OCI-LY3 (cell line): ENCODE data around the gene NEK10.

Experiments used
- H2AFZ ChIP-seq: fragments of 200-600, 300-600 bp; shearing (Covaris generic); 2 replicates; pipeline ENCODE4 v1.6.0; 2014; ENCODE audit warnings: antibody characterized with exemption, low read depth, low read length
- H3K27ac ChIP-seq: fragments of 200-600, 300-600 bp; sonication (generic); 2 replicates; pipeline ENCODE4 v1.5.1; 2014; ENCODE audit warnings: mild to moderate bottlenecking, low read length, moderate library complexity, mixed read lengths
- H3K27me3 ChIP-seq: fragments of 200-600, 300-600 bp; sonication (generic); 2 replicates; pipeline ENCODE4 v1.6.1; 2014; ENCODE audit warnings: low read depth, low read length, mixed read lengths
- H3K36me3 ChIP-seq: fragments of 200-600, 300-600 bp; sonication (generic); replicated peaks from 2 replicates; pipeline ENCODE3; 2014; ENCODE audit warnings: low read depth, low read length, mixed read lengths
- H3K4me1 ChIP-seq: fragments of 300-600, 200-600 bp; sonication (generic); 2 replicates; pipeline ENCODE4 v1.6.1; 2014; ENCODE audit warnings: low read length, mixed read lengths
- H3K4me2 ChIP-seq: fragments of 200-600, 300-600 bp; sonication (generic); 2 replicates; pipeline ENCODE4 v1.6.1; 2014; ENCODE audit warnings: low read length, mixed read lengths
- H3K4me3 ChIP-seq: fragments of 300-600, 200-600 bp; sonication (generic); 2 replicates; pipeline ENCODE4 v1.5.1; 2014; ENCODE audit warnings: antibody characterized with exemption, mild to moderate bottlenecking, low read length, moderate library complexity
- H3K79me2 ChIP-seq: fragments of 300-600, 200-600 bp; shearing (Covaris generic); 2 replicates; pipeline ENCODE4 v1.6.1; 2014; ENCODE audit warnings: mild to moderate bottlenecking, low read length, mixed read lengths
- H3K9ac ChIP-seq: fragments of 300-600, 200-600 bp; shearing (Covaris generic); 2 replicates; pipeline ENCODE4 v1.6.0; 2014; ENCODE audit warnings: mild to moderate bottlenecking, low read length, moderate library complexity
- H3K9me3 ChIP-seq: fragments of 200-600, 300-600 bp; shearing (Covaris generic); 2 replicates; pipeline ENCODE4 v1.6.1; 2014; ENCODE audit warnings: low read length, mixed read lengths; ENCODE audit not compliant: insufficient read depth
- H4K20me1 ChIP-seq: fragments of 200-600, 300-600 bp; sonication (generic); 2 replicates; pipeline ENCODE4 v1.6.1; 2016; ENCODE audit warnings: low read length, mixed read lengths; ENCODE audit not compliant: insufficient read depth
- EZH2phosphoT487 ChIP-seq: fragments of 200-600 bp; shearing (Covaris generic); IDR thresholded peaks from 2 replicates; pipeline ENCODE4 v1.6.1; 2018; ENCODE audit warnings: antibody characterized with exemption, mixed run types, low read depth
- TF ChIP-seq, protein P1 (sequence below): fragments of 200-600, 300-600 bp; sonication (generic); IDR thresholded peaks from 2 replicates; pipeline ENCODE4 v1.5.1; 2014; ENCODE audit warnings: antibody characterized with exemption, low read length, low read depth

NEK10 gene

DNA sequence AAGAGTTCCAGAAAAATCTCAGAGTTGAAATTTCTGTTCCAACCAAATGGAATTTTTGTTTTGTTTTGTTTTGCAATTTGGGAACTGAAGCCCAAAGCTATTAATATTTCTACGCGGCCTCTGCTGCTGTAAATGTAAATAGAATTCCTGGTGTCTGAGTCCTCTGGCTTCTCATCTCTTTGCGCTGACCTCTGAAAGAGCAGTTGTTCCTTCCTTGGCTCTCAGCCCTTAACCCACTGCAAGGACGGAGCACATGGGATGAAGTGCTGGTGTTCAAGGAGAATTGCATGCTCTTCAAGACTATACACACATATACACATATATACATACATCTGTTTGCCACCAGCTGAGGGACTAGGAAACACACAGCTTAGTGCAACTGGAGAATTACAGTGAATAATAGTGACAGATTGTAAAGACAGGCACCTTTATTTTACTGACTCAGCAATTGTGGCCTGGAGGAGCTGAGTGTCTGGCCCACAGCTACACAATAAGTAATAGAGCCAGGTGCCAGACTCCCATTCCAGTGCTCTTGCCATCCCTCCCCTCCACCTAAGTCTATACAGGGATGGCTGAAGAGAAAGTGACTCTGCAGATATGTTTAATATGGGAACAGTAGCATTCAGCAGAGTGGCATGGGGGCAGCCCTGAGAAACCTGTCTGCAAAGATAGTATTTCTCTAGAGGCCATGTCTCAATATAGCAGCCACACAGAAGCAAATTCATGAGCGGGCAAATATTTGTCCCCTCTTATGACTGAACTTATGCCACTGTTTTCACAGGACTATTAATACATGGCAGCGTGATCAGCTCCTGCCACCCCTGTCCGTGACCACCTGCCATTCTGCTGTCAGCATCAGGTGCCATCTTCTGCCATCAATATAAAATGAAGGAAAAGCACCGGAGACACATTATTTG is 42.3 kb downstream of the NEK10 start:
- no peaks in the 10 kb centered on the region for H3K79me2 ChIP-seq
- H3K36me3 ChIP-seq = peaks cover 6% of the 10 kb centered on the region
- TF ChIP-seq, protein P1, sequence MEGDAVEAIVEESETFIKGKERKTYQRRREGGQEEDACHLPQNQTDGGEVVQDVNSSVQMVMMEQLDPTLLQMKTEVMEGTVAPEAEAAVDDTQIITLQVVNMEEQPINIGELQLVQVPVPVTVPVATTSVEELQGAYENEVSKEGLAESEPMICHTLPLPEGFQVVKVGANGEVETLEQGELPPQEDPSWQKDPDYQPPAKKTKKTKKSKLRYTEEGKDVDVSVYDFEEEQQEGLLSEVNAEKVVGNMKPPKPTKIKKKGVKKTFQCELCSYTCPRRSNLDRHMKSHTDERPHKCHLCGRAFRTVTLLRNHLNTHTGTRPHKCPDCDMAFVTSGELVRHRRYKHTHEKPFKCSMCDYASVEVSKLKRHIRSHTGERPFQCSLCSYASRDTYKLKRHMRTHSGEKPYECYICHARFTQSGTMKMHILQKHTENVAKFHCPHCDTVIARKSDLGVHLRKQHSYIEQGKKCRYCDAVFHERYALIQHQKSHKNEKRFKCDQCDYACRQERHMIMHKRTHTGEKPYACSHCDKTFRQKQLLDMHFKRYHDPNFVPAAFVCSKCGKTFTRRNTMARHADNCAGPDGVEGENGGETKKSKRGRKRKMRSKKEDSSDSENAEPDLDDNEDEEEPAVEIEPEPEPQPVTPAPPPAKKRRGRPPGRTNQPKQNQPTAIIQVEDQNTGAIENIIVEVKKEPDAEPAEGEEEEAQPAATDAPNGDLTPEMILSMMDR = no peak
- TF ChIP-seq EZH2phosphoT487 = no peak
- H3K9ac ChIP-seq = no peak overlapping the region
- H3K27me3 ChIP-seq = no peaks in the 10 kb centered on the region
- H4K20me1 ChIP-seq = no peaks in the 10 kb centered on the region
- no peaks in the 10 kb centered on the region for H3K4me1 ChIP-seq
- no peak overlapping the region for H3K27ac ChIP-seq
- H3K4me3 ChIP-seq = no peak overlapping the region
- H3K9me3 ChIP-seq = no peaks in the 10 kb centered on the region
- H2AFZ ChIP-seq = no peak overlapping the region
- H3K4me2 ChIP-seq = no peak overlapping the region

DNA sequence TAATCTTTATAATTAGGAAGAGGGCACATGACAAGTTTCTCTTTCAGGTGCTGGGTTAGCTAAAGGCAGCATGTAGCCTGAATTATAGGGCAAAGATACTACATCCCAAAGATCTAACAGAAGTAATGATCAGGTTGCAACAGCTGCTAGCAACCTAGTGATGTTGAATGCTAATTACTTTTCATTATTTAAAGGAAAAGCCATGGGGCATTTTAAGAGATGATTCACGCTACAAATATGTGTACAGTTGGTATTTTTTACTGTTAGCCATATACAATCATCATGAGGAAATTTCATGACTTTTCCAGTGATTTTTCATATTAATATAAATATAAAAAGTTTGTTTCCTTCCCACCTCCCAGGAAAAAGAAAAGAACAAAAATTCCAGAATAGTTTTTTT is 43.0 kb downstream of the NEK10 start:
- H3K4me2 ChIP-seq = no peak overlapping the region
- H3K9me3 ChIP-seq = no peaks in the 10 kb centered on the region
- no peak overlapping the region for H3K9ac ChIP-seq
- no peak overlapping the region for H2AFZ ChIP-seq
- H4K20me1 ChIP-seq = no peaks in the 10 kb centered on the region
- no peaks in the 10 kb centered on the region for H3K79me2 ChIP-seq
- no peak overlapping the region for H3K27ac ChIP-seq
- peaks cover 6% of the 10 kb centered on the region for H3K36me3 ChIP-seq
- TF ChIP-seq, protein P1 = no peak
- no peak for TF ChIP-seq EZH2phosphoT487
- H3K4me1 ChIP-seq = no peaks in the 10 kb centered on the region
- H3K4me3 ChIP-seq = no peak overlapping the region
- H3K27me3 ChIP-seq = no peaks in the 10 kb centered on the region

- Histone ChIP-seq H3K9ac (no peak overlapping the region), H3K27ac (no peak overlapping the region), H3K4me1 (no peaks in the 10 kb centered on the region), H3K79me2 (no peaks in the 10 kb centered on the region), H3K4me3 (no peak overlapping the region), H2AFZ (no peak overlapping the region), H3K36me3 (peaks cover 6% of the 10 kb centered on the region), H3K9me3 (no peaks in the 10 kb centered on the region), H3K4me2 (no peak overlapping the region), H4K20me1 (no peaks in the 10 kb centered on the region), H3K27me3 (no peaks in the 10 kb centered on the region)
- TF ChIP-seq EZH2phosphoT487 = no peak
- TF ChIP-seq, protein P1 = peak; percentile 45
Observed at GRCh38 chr3:27325419-27325818, 43.8 kb downstream of the NEK10 start.

GRCh38 chr3:27324686-27325085 is 44.5 kb downstream of the NEK10 start:
- H3K27ac ChIP-seq = no peak overlapping the region
- H3K36me3 ChIP-seq = peaks cover 6% of the 10 kb centered on the region
- H3K79me2 ChIP-seq = no peaks in the 10 kb centered on the region
- TF ChIP-seq, protein P1 = no peak
- no peak for TF ChIP-seq EZH2phosphoT487
- no peak overlapping the region for H3K4me3 ChIP-seq
- H3K27me3 ChIP-seq = no peaks in the 10 kb centered on the region
- H3K4me1 ChIP-seq = no peaks in the 10 kb centered on the region
- no peaks in the 10 kb centered on the region for H3K9me3 ChIP-seq
- H3K4me2 ChIP-seq = no peak overlapping the region
- no peaks in the 10 kb centered on the region for H4K20me1 ChIP-seq
- H3K9ac ChIP-seq = no peak overlapping the region
- H2AFZ ChIP-seq = no peak overlapping the region
